BE2C (cell line): Measurements from ENCODE around the gene FBXL7.

Experiments
- DNase-seq: peaks from one replicate; pipeline ENCODE4 v3.0.0-alpha.2; 2020
- H3K27me3 ChIP-seq: fragments of 250-450 bp; sonication (Bioruptor Pico); 2 replicates; pipeline ENCODE4 v1.5.1; 2020; ENCODE audit warnings: mild to moderate bottlenecking
- H3K36me3 ChIP-seq: fragments of 250-450 bp; sonication (Bioruptor Pico); 2 replicates; pipeline ENCODE4 v1.5.1; 2020; ENCODE audit warnings: mild to moderate bottlenecking
- H3K4me1 ChIP-seq: fragments of 250-450 bp; sonication (Bioruptor Pico); 2 replicates; pipeline ENCODE4 v1.5.1; 2020
- H3K4me3 ChIP-seq: 2 replicates; pipeline ENCODE4 v1.5.1; 2011; ENCODE audit warnings: low read depth, low read length
- H3K9me3 ChIP-seq: fragments of 250-450 bp; sonication (Bioruptor Pico); 2 replicates; pipeline ENCODE4 v1.5.1; 2020
- TF ChIP-seq, protein P1 (sequence below): IDR thresholded peaks from 2 replicates; pipeline ENCODE4 v1.5.1; 2012; ENCODE audit warnings: mild to moderate bottlenecking, low read depth, low read length

FBXL7 gene

DNA sequence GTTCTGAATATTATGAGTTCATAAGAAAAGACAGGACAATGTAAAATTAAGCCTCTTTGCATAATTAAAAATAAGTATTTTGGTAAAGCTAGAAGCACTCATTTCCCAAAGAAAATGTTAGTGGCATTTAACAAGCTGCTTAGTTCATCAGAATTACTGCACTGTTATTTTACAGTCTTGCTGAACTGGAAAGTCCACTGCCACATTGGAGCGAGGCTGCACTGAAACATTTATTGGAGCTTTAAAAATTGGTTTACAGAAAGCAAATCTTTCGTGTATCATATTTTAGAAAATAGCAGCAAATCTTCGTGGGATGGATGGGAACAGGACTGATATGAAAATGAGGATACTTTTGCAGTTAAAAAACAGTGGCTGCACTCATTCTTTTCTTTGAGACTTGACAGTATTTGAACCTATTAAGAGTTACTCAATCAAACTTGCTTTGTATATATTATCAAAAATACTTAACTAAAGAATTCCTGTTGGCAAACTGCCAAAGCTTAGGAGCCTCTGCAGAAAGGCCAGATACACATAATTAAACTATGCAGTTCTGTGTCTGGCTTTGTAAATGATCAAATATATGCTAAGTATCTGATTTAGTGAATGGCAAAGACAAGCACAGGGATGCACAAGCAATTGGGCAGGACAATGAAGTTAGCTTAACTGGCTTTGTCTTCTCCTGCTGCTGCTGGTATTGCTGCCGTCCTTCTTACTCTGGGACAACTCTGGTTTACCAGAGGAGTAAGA is 16.5 kb upstream of the FBXL7 start:
- Histone ChIP-seq H3K4me1 (peaks cover 16% of the 10 kb centered on the region), H3K36me3 (no peaks in the 10 kb centered on the region), H3K9me3 (no peaks in the 10 kb centered on the region), H3K27me3 (no peaks in the 10 kb centered on the region), H3K4me3 (no peak overlapping the region)
- DNase-seq = peak; percentile 66
- TF ChIP-seq, protein P1, sequence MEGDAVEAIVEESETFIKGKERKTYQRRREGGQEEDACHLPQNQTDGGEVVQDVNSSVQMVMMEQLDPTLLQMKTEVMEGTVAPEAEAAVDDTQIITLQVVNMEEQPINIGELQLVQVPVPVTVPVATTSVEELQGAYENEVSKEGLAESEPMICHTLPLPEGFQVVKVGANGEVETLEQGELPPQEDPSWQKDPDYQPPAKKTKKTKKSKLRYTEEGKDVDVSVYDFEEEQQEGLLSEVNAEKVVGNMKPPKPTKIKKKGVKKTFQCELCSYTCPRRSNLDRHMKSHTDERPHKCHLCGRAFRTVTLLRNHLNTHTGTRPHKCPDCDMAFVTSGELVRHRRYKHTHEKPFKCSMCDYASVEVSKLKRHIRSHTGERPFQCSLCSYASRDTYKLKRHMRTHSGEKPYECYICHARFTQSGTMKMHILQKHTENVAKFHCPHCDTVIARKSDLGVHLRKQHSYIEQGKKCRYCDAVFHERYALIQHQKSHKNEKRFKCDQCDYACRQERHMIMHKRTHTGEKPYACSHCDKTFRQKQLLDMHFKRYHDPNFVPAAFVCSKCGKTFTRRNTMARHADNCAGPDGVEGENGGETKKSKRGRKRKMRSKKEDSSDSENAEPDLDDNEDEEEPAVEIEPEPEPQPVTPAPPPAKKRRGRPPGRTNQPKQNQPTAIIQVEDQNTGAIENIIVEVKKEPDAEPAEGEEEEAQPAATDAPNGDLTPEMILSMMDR = no peak

DNA sequence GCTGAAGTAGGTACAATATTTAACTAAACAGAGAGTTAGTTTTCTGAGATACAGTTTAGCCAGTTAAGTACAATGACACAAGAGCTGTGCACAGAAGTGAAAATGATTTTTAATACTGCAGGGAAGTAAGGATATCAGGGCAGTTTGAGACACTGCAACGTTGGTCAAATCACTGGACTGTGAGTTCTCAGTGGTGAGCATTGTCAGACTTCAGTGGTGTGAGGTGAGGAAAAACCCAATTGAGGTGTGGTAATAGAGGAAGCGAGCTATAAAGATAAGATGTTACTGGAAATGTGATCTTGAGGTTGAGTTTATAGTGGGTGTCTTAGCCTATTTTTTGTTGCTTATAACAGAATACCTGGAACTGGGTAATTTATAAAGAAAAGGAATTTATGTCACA is 12.8 kb upstream of the FBXL7 start:
- Histone ChIP-seq H3K4me3 (no peak overlapping the region), H3K4me1 (peaks cover 16% of the 10 kb centered on the region), H3K9me3 (no peaks in the 10 kb centered on the region), H3K27me3 (no peaks in the 10 kb centered on the region), H3K36me3 (no peaks in the 10 kb centered on the region)
- no peak for DNase-seq
- TF ChIP-seq, protein P1 = no peak

DNA sequence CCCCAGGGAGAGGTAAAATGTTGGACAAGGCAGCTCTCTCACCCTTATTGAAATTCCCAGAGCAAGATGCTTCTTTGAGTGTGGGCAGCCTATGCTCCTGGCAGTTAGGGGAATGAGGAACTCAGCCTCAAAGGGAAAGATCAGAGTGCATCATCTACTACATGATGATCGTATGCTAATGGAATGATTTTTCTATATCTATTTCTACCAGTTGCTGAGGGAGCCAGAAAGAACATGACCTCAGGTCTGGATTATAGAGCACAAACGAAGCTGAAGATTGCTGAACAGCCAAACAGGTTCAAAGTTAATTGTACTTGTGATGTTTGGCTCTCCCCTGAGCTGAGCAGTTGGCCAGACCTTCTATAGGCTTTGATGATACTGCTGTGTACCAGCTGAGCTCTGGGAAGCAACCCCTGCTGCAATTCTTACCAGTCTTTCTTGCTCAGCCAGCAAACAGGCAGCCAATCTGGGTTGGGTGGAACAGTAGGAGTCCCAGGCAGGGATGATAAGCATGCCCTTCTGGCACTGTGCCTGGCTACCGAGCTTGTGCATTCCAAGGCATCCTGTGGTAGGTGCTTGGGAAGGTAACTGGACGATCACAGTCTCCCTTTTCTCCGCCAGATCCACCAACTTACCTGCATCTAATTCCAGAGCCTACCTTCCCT is 10.3 kb upstream of the FBXL7 start:
- no peak overlapping the region for H3K4me3 ChIP-seq
- H3K4me1 ChIP-seq = peaks cover 2% of the 10 kb centered on the region; the same call in 1 of the 2 replicates

DNA sequence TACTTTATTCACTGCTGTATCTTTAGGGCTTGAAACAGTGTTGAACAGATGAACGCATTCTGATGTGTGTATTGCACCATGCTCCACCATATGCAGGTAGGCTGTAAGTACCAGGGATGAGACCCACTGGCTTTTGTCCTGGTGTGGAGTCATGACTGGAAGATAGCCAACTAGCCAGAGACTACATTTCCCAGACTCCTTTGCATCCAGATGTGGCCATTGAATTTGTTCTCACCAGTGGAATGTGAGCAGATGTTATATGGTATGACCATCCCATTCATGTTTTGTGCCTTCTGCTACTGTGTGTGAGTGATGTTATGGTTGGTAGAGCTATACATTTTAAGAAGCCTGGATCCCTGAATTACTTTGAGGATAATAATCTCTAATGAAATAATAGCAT is 7.4 kb upstream of the FBXL7 start:
- no peaks in the 10 kb centered on the region for H3K27me3 ChIP-seq
- DNase-seq = no peak
- H3K4me3 ChIP-seq = no peak overlapping the region
- H3K9me3 ChIP-seq = no peaks in the 10 kb centered on the region
- no peaks in the 10 kb centered on the region for H3K36me3 ChIP-seq
- H3K4me1 ChIP-seq = peaks cover 5% of the 10 kb centered on the region; the same call in 1 of the 2 replicates
- TF ChIP-seq, protein P1 = no peak

More for the DNA sequence above, 10.3 kb upstream of the FBXL7 start:
- Histone ChIP-seq H3K36me3 (no peaks in the 10 kb centered on the region), H3K27me3 (no peaks in the 10 kb centered on the region), H3K9me3 (no peaks in the 10 kb centered on the region)
- DNase-seq = peak; percentile 18
- TF ChIP-seq, protein P1 = no peak

DNA sequence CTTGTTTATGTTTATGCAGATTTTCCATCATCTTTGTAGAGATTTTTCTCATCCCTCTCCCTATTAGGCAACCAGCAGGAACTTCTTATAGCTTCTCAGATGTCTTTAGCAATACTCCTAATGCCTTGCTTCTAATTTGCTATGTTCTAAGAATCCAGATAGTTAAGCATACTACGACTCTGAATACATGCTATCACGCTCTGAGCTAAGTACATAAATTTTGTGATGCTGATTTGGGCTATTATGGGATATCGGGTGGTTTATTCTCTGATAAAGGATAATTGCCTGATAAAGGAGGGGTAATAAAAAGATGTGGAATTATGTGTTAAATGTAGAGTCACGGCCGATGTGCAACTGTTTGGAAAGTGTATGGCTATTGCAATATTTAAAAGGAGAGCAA is 6.5 kb upstream of the FBXL7 start:
- Histone ChIP-seq H3K9me3 (no peaks in the 10 kb centered on the region), H3K36me3 (no peaks in the 10 kb centered on the region), H3K4me3 (no peak overlapping the region), H3K4me1 (peaks cover 5% of the 10 kb centered on the region; the same call in 1 of the 2 replicates), H3K27me3 (no peaks in the 10 kb centered on the region)
- no peak for DNase-seq
- TF ChIP-seq, protein P1 = no peak

DNA sequence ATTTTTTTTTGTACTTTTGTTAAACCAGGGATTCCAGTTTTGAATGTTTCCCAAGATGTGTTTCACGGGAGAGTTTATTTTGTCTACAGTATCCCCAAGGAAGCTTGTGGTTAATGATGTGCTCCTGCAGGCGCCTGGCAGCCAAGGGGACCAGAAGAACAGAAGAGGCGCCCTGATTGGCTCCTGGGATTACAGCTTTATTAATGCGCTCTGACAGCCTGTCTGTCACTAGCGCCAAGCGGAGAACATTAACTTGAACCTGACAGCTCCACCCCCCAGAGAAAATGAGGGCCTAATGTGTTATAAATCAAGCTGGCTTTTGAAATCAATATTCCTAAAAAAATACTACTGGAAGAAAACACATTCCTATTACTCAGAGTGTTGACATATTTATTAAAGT is 5.0 kb upstream of the FBXL7 start:
- DNase-seq = peak; percentile 54
- TF ChIP-seq, protein P1 = no peak
- Histone ChIP-seq H3K9me3 (no peaks in the 10 kb centered on the region), H3K27me3 (no peaks in the 10 kb centered on the region), H3K4me3 (no peak overlapping the region), H3K36me3 (no peaks in the 10 kb centered on the region), H3K4me1 (peaks cover 5% of the 10 kb centered on the region; the same call in 1 of the 2 replicates)
